ENCODE measurements around the gene NME1. TPM values are rescaled to one million over a fixed set of nuclear protein-coding genes. Genes with fewer than 3 reads are reported as not detected.

The NME1 gene
- total and polyA plus RNA-seq, 7 donors, result 12.5 to 153 (median 37.7) TPM

GRCh38 chr17:51188271-51188833 lies 35.0 kb downstream of the NME1 start:
- Histone ChIP-seq H3K27ac (peak overlapping the region in 2 of 4 donors; percentile 0 to 11), H3K9me3 (no peaks in the 10 kb centered on the region), H3K4me1 (peaks cover 0 to 9% (median 3%) of the 10 kb centered on the region in 4 donors), H3K27me3 (no peaks in the 10 kb centered on the region), H3K36me3 (peaks cover 14 to 60% (median 27%) of the 10 kb centered on the region in 4 donors), H3K4me3 (no peak overlapping the region)
- no peak for TF ChIP-seq POLR2A (IDR thresholded peaks at IDR 0.05)
- intact Hi-C loops (cut with DNase I), result no loop called here
- WGBS, 2 donors, result 78 to 82% methylated on average over 9 of the region's 9 CpGs
- DNase-seq, result no peak

- Histone ChIP-seq H3K4me1 (peaks cover 0 to 5% (median 2%) of the 10 kb centered on the region in 4 donors), H3K27me3 (no peaks in the 10 kb centered on the region), H3K9me3 (no peaks in the 10 kb centered on the region), H3K27ac (peak overlapping the region in 2 of 4 donors; percentile 7 to 28), H3K4me3 (no peak overlapping the region), H3K36me3 (peaks cover 11 to 60% (median 27%) of the 10 kb centered on the region in 4 donors)
- no peak for DNase-seq
- intact Hi-C loops (cut with DNase I), result no loop called here
- TF ChIP-seq CTCF (IDR thresholded peaks at IDR 0.05) (no peak), EP300 (IDR thresholded peaks at IDR 0.05) (no peak), POLR2AphosphoS5 (IDR thresholded peaks at IDR 0.05) (no peak), POLR2A (IDR thresholded peaks at IDR 0.05) (no peak)
Observed at GRCh38 chr17:51189162-51189561, 35.8 kb downstream of the NME1 start.

GRCh38 chr17:51189628-51190027 lies 36.3 kb downstream of the NME1 start:
- WGBS, 2 donors, result 86 to 88% methylated on average over 1 of the region's 1 CpG
- DNase-seq, result no peak
- no peak overlapping the region for H3K4me3 ChIP-seq
- peak overlapping the region in 2 of 4 donors; percentile 7 to 28 for H3K27ac ChIP-seq
- H3K9me3 ChIP-seq, result no peaks in the 10 kb centered on the region
- no peaks in the 10 kb centered on the region for H3K27me3 ChIP-seq
- intact Hi-C loops (cut with DNase I), result no loop called here
- TF ChIP-seq CTCF (IDR thresholded peaks at IDR 0.05), result no peak
- no peak for TF ChIP-seq POLR2A (IDR thresholded peaks at IDR 0.05)
- peaks cover 0 to 5% (median 0%) of the 10 kb centered on the region in 4 donors for H3K4me1 ChIP-seq
- peaks cover 11 to 62% (median 28%) of the 10 kb centered on the region in 4 donors for H3K36me3 ChIP-seq

- Histone ChIP-seq H3K27me3 (no peaks in the 10 kb centered on the region), H3K4me1 (peaks cover 0 to 5% (median 0%) of the 10 kb centered on the region in 4 donors), H3K9me3 (no peaks in the 10 kb centered on the region), H3K4me3 (no peak overlapping the region), H3K36me3 (peaks cover 11 to 71% (median 30%) of the 10 kb centered on the region in 4 donors), H3K27ac (no peak overlapping the region)
- WGBS, 2 donors, result 79 to 89% methylated on average over 2 of the region's 2 CpGs
- TF ChIP-seq POLR2AphosphoS5 (IDR thresholded peaks at IDR 0.05) (no peak), POLR2A (IDR thresholded peaks at IDR 0.05) (no peak), EP300 (IDR thresholded peaks at IDR 0.05) (no peak), CTCF (IDR thresholded peaks at IDR 0.05) (no peak)
- intact Hi-C loops (cut with DNase I), result no loop called here
- DNase-seq, result no peak
Observed at GRCh38 chr17:51191895-51192294, 38.5 kb downstream of the NME1 start.

GRCh38 chr17:51197754-51198153 lies 44.4 kb downstream of the NME1 start:
- DNase-seq, result no peak
- TF ChIP-seq POLR2AphosphoS5 (IDR thresholded peaks at IDR 0.05), result no peak
- TF ChIP-seq CTCF (IDR thresholded peaks at IDR 0.05), result no peak
- no peak for TF ChIP-seq EP300 (IDR thresholded peaks at IDR 0.05)
- TF ChIP-seq POLR2A (IDR thresholded peaks at IDR 0.05), result no peak
- intact Hi-C loops (cut with DNase I), result no loop called here
- no peak overlapping the region for H3K4me3 ChIP-seq
- no peak overlapping the region for H3K27ac ChIP-seq
- no peaks in the 10 kb centered on the region for H3K4me1 ChIP-seq
- 93 to 98% methylated on average over 4 of the region's 4 CpGs for WGBS, 2 donors
- peaks cover 6 to 92% (median 45%) of the 10 kb centered on the region in 4 donors for H3K36me3 ChIP-seq
- no peaks in the 10 kb centered on the region for H3K27me3 ChIP-seq
- no peaks in the 10 kb centered on the region for H3K9me3 ChIP-seq

Measured in sigmoid colon (tissue), 7 donors.